GM19023 (cell line): ENCODE data around the gene TMEM260.
"Not testable (repeated sequence)": the region's sequence is repeated elsewhere in the genome, so short reads cannot be mapped to it uniquely, and the experiment has no call there.

Experiments used
- ATAC-seq: cut with Tn5 transposase; IDR thresholded peaks from one replicate; pipeline ENCODE4 v1.9.1; 2021; ENCODE audit warnings: mild to moderate bottlenecking, moderate library complexity; ENCODE audit not compliant: unreplicated experiment

TMEM260 gene

GRCh38 chr14:56666294-56666693 is 86.7 kb downstream of the TMEM260 start:
- no peak for ATAC-seq

DNA sequence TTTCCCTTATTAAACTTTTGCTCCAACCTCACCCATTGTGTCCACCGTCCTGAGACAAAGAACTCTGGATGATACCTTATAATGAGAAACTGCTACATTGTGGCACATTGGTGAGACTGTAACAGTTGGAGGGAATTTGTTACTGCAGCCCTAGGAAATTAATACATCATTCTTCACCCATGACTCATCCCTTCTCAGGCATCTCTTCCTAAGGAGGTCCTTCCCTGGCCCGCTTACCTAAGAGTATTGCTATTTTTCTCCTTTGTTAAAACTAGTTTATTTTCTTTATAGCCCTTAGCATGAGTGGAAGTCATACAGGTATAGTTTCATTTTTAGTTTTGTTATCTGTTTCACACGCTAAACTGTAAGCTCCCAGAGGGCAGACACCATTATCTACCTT is 87.1 kb downstream of the TMEM260 start:
- ATAC-seq, result no peak

DNA sequence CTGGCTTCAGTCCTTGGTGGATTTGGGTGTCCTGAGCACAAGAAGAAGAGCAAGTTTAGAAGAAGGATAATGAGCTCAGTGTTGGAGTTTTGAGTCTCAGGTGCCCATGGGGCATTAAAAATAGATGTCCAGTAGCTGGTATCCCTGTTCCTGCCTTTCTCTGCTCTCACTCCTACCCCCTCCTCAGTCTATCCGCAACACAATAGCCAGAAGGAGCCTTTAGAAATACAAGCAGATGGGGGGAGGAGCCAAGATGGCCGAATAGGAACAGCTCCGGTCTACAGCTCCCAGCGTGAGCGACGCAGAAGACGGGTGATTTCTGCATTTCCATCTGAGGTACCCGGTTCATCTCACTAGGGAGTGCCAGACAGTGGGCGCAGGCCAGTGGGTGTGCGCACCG is 87.7 kb downstream of the TMEM260 start:
- not testable (repeated sequence) for ATAC-seq

GRCh38 chr14:56676042-56676441 is 96.4 kb downstream of the TMEM260 start:
- ATAC-seq, result no peak

DNA sequence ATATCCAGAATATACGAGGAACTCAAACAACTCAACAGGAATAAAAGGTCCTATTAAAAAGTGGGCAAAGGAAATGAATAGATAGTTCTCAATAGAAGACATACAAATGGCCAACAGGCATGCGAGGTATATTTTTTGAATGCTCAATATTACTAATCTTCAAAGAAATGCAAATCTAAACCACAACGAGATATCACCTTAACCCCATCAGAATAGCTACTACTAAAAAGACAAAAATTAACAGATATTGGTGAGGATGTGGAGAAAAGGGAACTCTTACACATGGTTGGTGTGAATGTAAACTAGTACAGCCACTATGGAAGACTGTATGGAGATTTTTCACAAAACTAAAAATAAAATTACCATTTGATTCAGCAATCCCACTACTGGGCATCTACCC is 99.2 kb downstream of the TMEM260 start:
- ATAC-seq, result no peak

DNA sequence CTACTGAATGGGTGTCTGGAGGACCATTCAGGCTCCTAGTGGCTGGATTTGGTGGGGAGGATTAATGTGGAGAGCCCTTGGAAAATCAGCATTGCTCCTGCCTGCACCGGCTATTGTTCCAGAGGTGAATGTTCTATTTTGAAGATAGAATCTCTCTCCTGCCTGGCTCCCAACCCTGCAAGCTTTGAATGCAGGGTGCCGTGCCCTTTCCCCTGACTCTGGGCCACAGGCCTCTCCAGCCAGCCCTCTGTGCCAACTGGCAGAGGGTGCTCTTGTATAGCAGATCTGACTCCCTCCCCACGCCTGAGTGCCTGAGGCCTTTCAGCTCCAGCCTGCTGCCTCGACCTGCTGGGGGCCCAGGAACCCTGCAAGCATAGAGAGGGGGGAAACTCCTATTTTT is 106.8 kb downstream of the TMEM260 start:
- no peak for ATAC-seq

GRCh38 chr14:56687123-56687522 is 107.5 kb downstream of the TMEM260 start:
- no peak for ATAC-seq

DNA sequence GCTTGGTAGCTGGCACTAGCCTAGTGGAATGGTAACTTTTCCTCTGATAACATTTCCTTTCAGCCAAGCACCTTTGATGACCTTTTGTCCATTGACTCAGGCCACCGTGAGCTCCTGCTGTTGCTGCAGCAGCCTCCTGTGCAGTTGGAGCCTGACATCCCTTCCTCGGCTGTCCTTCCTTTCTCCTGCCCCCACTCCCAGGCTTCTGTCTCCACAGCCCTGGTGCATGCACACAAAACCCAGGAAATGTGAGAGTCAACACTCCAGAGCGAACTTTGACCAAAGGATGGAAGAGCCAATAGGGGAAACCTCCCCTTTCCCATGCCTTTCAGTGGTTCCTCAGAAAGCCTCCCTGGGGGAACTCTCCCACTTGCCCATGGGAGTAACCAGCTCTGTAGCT is 115.0 kb downstream of the TMEM260 start:
- no peak for ATAC-seq

GRCh38 chr14:56695216-56695615 is 115.6 kb downstream of the TMEM260 start:
- ATAC-seq, result not testable (repeated sequence)
